A673 (cell line): ENCODE measurements around the gene TSHZ2. TPM values are rescaled to one million over a fixed set of nuclear protein-coding genes. Genes with fewer than 3 reads are reported as not detected.

ENCODE experiments used
- BruUV-seq: library from RNA; stranded (reverse); fragments of 400-500 nt; replicated peaks from 2 replicates; lab custom pipeline; 2021; lab: Mats Ljungman, UMichigan
- CTCF ChIA-PET: fragments of 300-600 bp; sonication (Branson Sonifier 250); formaldehyde crosslinking; loops from one replicate; lab custom pipeline; 2022; ENCODE audit warnings: antibody characterized with exemption; lab: Charles Lee
- POLR2A ChIA-PET: fragments of 300-600 bp; sonication (Branson Sonifier 250); formaldehyde crosslinking; loops from one replicate; lab custom pipeline; 2022; ENCODE audit warnings: antibody characterized with exemption; ENCODE audit not compliant: low non-redundant PET; lab: Charles Lee
- DNase-seq: peaks from one replicate; pipeline ENCODE4 v3.0.0-alpha.2; 2015; ENCODE audit warnings: low spot score
- H3K27ac ChIP-seq: fragments of 200-600 bp; sonication (generic); 2 replicates; pipeline ENCODE4 v1.5.1; 2016; ENCODE audit warnings: mixed run types, low read depth, mild to moderate bottlenecking, mixed read lengths, antibody characterized with exemption, low read length; ENCODE audit not compliant: poor library complexity, severe bottlenecking
- H3K27me3 ChIP-seq: fragments of 200-600 bp; sonication (generic); replicated peaks from 2 replicates; pipeline ENCODE4 v1.6.1; 2017; ENCODE audit warnings: mixed run types, low read depth, mild to moderate bottlenecking, mixed read lengths, antibody characterized with exemption, low read length; ENCODE audit not compliant: insufficient read depth, poor library complexity
- H3K36me3 ChIP-seq: fragments of 200-600 bp; sonication (generic); 2 replicates; pipeline ENCODE4 v1.6.1; 2016; ENCODE audit warnings: mixed run types, mild to moderate bottlenecking, mixed read lengths, antibody characterized with exemption, low read length; ENCODE audit not compliant: insufficient read depth, poor library complexity, severe bottlenecking
- H3K4me1 ChIP-seq: fragments of 200-600 bp; sonication (generic); 2 replicates; pipeline ENCODE4 v1.6.1; 2017; ENCODE audit warnings: mixed run types, mild to moderate bottlenecking, mixed read lengths, antibody characterized with exemption, low read length; ENCODE audit not compliant: insufficient read depth, poor library complexity, severe bottlenecking
- H3K4me3 ChIP-seq: fragments of 200-600 bp; sonication (generic); 2 replicates; pipeline ENCODE4 v1.5.1; 2016; ENCODE audit warnings: low read depth, mixed run types, mild to moderate bottlenecking, mixed read lengths, low read length; ENCODE audit not compliant: poor library complexity, severe bottlenecking
- H3K9me3 ChIP-seq: fragments of 200-600 bp; sonication (generic); 2 replicates; pipeline ENCODE4 v1.6.1; 2016; ENCODE audit warnings: mixed run types, low read depth, mild to moderate bottlenecking, mixed read lengths, antibody characterized with exemption, low read length; ENCODE audit not compliant: poor library complexity, severe bottlenecking
- EZH2 ChIP-seq: fragments of 200-600 bp; sonication (generic); IDR thresholded peaks from 2 replicates; pipeline ENCODE4 v1.6.1; 2017; ENCODE audit warnings: borderline replicate concordance, low read depth, mild to moderate bottlenecking, mixed read lengths, antibody characterized with exemption, low read length; ENCODE audit not compliant: poor library complexity, severe bottlenecking
- intact Hi-C: fragments of 100-400 bp; cut with micrococcal nuclease; formaldehyde crosslinking; loops from one replicate; pipeline ENCODE4 v1.10.0; 2022; ENCODE audit not compliant: unreplicated experiment
- total RNA-seq: library from RNA; stranded (reverse); gene quantifications from 2 replicates; pipeline ENCODE4 v1.2.3, GENCODE V29; 2021
- TF ChIP-seq, protein P1 (sequence below): fragments of 300-800, 200-600 bp; sonication (generic); conservative IDR thresholded peaks from 2 replicates; pipeline ENCODE4 v1.5.1; 2017; ENCODE audit warnings: low read depth, mild to moderate bottlenecking, antibody characterized with exemption, low read length, moderate library complexity, mixed read lengths

The TSHZ2 gene
- total RNA-seq, 1 experiment from 2014 or later = 4.1 TPM

- Histone ChIP-seq H3K27me3 (no peaks in the 10 kb centered on the region), H3K4me1 (peaks cover 49% of the 10 kb centered on the region), H3K9me3 (no peaks in the 10 kb centered on the region), H3K36me3 (no peaks in the 10 kb centered on the region), H3K27ac (no peak overlapping the region), H3K4me3 (no peak overlapping the region)
- ChIA-PET CTCF (no interaction called here), POLR2A (interaction anchor here (0.6 kb wide), 1 partner anchor 1198 kb away, joined by 3 read pairs; no protein-coding TSS in a partner anchor)
- BruUV-seq = no TSS peak
- no peak for DNase-seq
- intact Hi-C loops = no loop called here
- no peak for TF ChIP-seq EZH2
- TF ChIP-seq, protein P1, sequence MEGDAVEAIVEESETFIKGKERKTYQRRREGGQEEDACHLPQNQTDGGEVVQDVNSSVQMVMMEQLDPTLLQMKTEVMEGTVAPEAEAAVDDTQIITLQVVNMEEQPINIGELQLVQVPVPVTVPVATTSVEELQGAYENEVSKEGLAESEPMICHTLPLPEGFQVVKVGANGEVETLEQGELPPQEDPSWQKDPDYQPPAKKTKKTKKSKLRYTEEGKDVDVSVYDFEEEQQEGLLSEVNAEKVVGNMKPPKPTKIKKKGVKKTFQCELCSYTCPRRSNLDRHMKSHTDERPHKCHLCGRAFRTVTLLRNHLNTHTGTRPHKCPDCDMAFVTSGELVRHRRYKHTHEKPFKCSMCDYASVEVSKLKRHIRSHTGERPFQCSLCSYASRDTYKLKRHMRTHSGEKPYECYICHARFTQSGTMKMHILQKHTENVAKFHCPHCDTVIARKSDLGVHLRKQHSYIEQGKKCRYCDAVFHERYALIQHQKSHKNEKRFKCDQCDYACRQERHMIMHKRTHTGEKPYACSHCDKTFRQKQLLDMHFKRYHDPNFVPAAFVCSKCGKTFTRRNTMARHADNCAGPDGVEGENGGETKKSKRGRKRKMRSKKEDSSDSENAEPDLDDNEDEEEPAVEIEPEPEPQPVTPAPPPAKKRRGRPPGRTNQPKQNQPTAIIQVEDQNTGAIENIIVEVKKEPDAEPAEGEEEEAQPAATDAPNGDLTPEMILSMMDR = no peak
Measured at GRCh38 chr20:53083411-53083810, 111.3 kb downstream of the TSHZ2 start.

- Histone ChIP-seq H3K27ac (no peak overlapping the region), H3K4me1 (peaks cover 48% of the 10 kb centered on the region), H3K4me3 (no peak overlapping the region), H3K27me3 (no peaks in the 10 kb centered on the region), H3K9me3 (no peaks in the 10 kb centered on the region), H3K36me3 (no peaks in the 10 kb centered on the region)
- TF ChIP-seq, protein P1 = no peak
- no peak for TF ChIP-seq EZH2
- no peak for DNase-seq
- no TSS peak for BruUV-seq
- intact Hi-C loops = no loop called here
- ChIA-PET CTCF (no interaction called here), POLR2A (no interaction called here)
Measured at GRCh38 chr20:53084408-53084997, 112.3 kb downstream of the TSHZ2 start.

- Histone ChIP-seq H3K4me1 (peaks cover 36% of the 10 kb centered on the region), H3K9me3 (no peaks in the 10 kb centered on the region), H3K27me3 (no peaks in the 10 kb centered on the region), H3K36me3 (no peaks in the 10 kb centered on the region), H3K27ac (no peak overlapping the region), H3K4me3 (no peak overlapping the region)
- no peak for DNase-seq
- CTCF ChIA-PET = no interaction called here
- no TSS peak for BruUV-seq
- intact Hi-C loops = no loop called here
- POLR2A ChIA-PET = no interaction called here
- no peak for TF ChIP-seq EZH2
- TF ChIP-seq, protein P1 = no peak
Measured at GRCh38 chr20:53085720-53086119, 113.6 kb downstream of the TSHZ2 start.
